BJ (cell line): ENCODE results near the gene MGAT3. TPM values are rescaled to one million over a fixed set of nuclear protein-coding genes. Genes with fewer than 3 reads are reported as not detected.

Experiments used
- CTCF ChIA-PET: fragments of 350-600 bp; formaldehyde crosslinking; extraction: SDS; loops from one replicate; lab custom pipeline; 2021; ENCODE audit warnings: antibody characterized with exemption, inconsistent platforms; lab: Yijun Ruan, JAX
- POLR2A ChIA-PET: fragments of 300-600 bp; sonication (Branson Sonifier 250); formaldehyde crosslinking; extraction: SDS; loops from one replicate; lab custom pipeline; 2021; ENCODE audit warnings: antibody characterized with exemption; lab: Charles Lee
- DNase-seq: peaks from one replicate; pipeline ENCODE4 v3.0.0-alpha.2; 2011; ENCODE audit warnings: low read depth
- H3K27me3 ChIP-seq: 2 replicates; pipeline ENCODE4 v1.6.0; 2011; ENCODE audit warnings: low read length; ENCODE audit not compliant: control insufficient read depth, insufficient read depth
- H3K36me3 ChIP-seq: 2 replicates; pipeline ENCODE4 v1.5.1; 2011; ENCODE audit warnings: low read length; ENCODE audit not compliant: control insufficient read depth, insufficient read depth
- H3K4me3 ChIP-seq: 2 replicates; pipeline ENCODE4 v1.5.1; 2011; ENCODE audit warnings: low read depth, mild to moderate bottlenecking, control low read depth, low read length
- CTCF ChIP-seq: IDR thresholded peaks from 2 replicates; pipeline ENCODE4 v1.5.1; 2011; ENCODE audit warnings: low read depth, mild to moderate bottlenecking, control low read depth, inconsistent platforms, low read length, moderate library complexity; ENCODE audit not compliant: insufficient read depth
- polyA plus RNA-seq: library from polyadenylated mRNA; depleted of rRNA; stranded (reverse); fragments of >200 nt; gene quantifications from 2 replicates; pipeline ENCODE4 v1.2.3, GENCODE V29; 2011; rRNA removed

The MGAT3 gene
- polyA plus RNA-seq, 1 experiment, result 0.53 TPM

- Histone ChIP-seq H3K4me3 (no peak overlapping the region), H3K27me3 (peaks cover 2% of the 10 kb centered on the region), H3K36me3 (no peaks in the 10 kb centered on the region)
- ChIA-PET POLR2A (no interaction called here), CTCF (interaction anchor here (1.0 to 24.6 kb wide), 2 partner anchors 9 to 493 kb away, joined by 5 to 476 read pairs; no protein-coding TSS in a partner anchor)
- TF ChIP-seq CTCF, result no peak
- no peak for DNase-seq
Measured at GRCh38 chr22:39537975-39538374, 81.2 kb downstream of the MGAT3 start.

Other genes with a start within 250 kb of the MGAT3 start
- 0.02 and 0.13 TPM in 2 replicates for gene PDGFB, start 212.0 kb upstream of the MGAT3 start, polyA plus RNA-seq
- 3,985 and 4,772 TPM in 2 replicates for gene RPL3, start 137.4 kb upstream of the MGAT3 start, polyA plus RNA-seq
- 44.4 and 65.6 TPM in 2 replicates for gene SYNGR1, start 107.0 kb upstream of the MGAT3 start, polyA plus RNA-seq
- 15.6 and 27.2 TPM in 2 replicates for gene TAB1, start 57.2 kb upstream of the MGAT3 start, polyA plus RNA-seq
- 17.5 and 21.0 TPM in 2 replicates for gene MIEF1, start 45.3 kb downstream of the MGAT3 start, polyA plus RNA-seq
- 886 and 999 TPM in 2 replicates for gene ATF4, start 63.5 kb downstream of the MGAT3 start, polyA plus RNA-seq
- gene RPS19BP1, start 75.7 kb downstream of the MGAT3 start, polyA plus RNA-seq, result 64.0 and 66.7 TPM in 2 replicates
- 0.01 TPM in 1 of 2 replicates, not detected in the other for gene CACNA1I, start 113.7 kb downstream of the MGAT3 start, polyA plus RNA-seq